Pons (tissue), 1 donor: Measurements from ENCODE around the gene NOX4.
"Not testable (repeated sequence)": the region's sequence is repeated elsewhere in the genome, so short reads cannot be mapped to it uniquely, and the experiment has no call there.

Source experiments
- DNase-seq: peaks from one replicate; pipeline ENCODE4 v3.0.0-alpha.2; 2016; ENCODE audit warnings: low spot score

NOX4 gene

DNA sequence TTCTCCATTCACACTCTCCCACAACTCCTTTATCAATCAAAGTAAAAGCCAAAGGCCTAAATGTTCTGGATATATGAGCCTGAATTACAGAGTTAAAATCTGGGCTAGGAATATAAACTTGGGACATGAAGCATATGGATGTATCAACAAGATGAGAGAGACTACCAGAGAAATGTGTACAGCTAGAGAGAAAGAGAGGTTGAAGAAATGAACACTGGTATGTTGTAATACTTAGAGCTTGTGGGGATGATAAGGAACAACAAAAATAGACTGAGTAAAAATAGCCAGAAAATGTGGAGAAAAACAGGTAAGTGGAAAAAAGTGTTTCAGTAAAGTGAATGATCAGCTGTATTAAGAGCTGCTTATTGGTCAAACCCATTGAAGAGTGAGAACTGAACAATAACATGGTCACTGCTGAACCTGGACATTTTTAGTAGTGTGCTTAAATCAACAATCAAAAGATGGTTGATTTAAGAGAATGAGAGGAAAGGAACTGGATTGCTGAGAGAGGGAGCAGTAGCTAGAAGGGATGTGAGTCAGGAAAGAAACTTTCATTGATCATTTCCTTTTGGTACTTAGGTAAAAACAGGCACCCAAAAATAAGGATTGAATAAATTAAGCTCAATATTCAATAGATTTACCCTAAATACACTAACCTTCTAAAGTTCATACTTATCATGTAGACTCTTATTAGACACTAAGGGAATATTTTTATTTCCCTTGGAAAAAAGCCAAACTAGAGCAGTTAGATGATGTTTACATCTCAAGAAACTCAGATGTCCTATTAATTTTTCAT is 111.0 kb downstream of the NOX4 start:
- not testable (repeated sequence) for DNase-seq

GRCh38 chr11:89378986-89379385 is 112.2 kb downstream of the NOX4 start:
- not testable (repeated sequence) for DNase-seq

- not testable (repeated sequence) for DNase-seq
These were observed 121.8 kb downstream of the NOX4 start for GRCh38 chr11:89369356-89369755.

- not testable (repeated sequence) for DNase-seq
These were observed 126.3 kb downstream of the NOX4 start for GRCh38 chr11:89364856-89365255.

DNA sequence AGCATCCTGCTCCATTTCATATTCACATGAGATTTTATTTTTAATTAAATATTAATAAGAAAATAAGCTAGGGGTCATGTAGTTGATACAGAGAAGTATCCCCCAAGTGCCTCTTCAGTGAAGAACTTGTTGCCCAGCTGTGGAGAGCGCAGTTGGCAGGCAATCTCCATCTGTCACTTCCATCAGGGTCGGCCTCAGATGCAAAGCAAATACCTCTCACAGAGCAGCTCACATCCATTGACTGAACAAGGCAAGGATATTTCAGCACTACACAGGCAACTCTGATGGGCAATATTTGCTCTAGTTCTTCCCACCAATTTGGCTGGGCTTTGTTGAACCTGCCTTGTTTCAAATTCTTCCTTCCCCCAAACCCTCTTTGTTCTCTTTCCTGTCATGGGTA is 129.4 kb downstream of the NOX4 start:
- no peak for DNase-seq

DNA sequence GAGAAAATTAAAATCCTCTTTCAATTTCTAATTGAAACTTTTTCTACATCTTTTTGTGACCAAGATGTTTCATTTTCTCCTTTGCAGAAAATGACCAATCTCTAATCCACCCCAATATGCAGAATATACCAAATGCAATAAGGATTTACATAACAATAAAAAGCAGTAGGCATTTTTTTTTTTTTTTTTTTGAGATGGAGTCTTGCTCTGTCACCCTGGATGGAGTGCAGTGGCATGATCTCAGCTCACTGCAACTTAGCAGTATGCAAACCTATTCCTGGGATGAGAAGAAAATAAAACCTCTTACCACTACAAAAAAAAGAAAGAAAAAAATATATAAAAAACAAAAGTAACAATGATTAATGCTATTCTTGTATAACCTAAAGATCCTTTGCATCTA is 132.0 kb downstream of the NOX4 start:
- not testable (repeated sequence) for DNase-seq

GRCh38 chr11:89358761-89359160 is 132.4 kb downstream of the NOX4 start:
- no peak for DNase-seq

DNA sequence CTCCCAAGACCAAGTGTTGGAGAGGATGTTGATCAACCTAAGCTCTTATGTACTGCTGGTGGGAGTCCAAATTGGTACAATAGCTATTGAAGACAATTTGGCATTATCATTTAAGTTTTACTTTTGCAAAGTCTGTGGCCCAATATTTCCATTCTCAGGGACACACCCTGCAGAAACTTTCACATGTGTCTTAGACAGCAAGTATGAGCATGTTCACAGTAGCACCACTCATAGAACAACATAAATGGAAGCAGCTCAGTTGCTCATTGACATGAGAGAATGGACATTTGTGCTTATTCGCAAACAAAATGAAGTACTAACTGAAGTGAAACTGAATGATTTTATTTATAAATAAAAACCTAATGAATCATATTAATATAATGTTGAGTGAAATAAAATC is 135.5 kb downstream of the NOX4 start:
- DNase-seq: no peak

GRCh38 chr11:89354513-89354912 is 136.7 kb downstream of the NOX4 start:
- not testable (repeated sequence) for DNase-seq

- no peak for DNase-seq
These were observed 144.1 kb downstream of the NOX4 start for GRCh38 chr11:89347071-89347470.

- DNase-seq: no peak
These were observed 144.6 kb downstream of the NOX4 start for GRCh38 chr11:89346601-89347000.

GRCh38 chr11:89342880-89343572 is 148.1 kb downstream of the NOX4 start:
- DNase-seq: not testable (repeated sequence)

DNA sequence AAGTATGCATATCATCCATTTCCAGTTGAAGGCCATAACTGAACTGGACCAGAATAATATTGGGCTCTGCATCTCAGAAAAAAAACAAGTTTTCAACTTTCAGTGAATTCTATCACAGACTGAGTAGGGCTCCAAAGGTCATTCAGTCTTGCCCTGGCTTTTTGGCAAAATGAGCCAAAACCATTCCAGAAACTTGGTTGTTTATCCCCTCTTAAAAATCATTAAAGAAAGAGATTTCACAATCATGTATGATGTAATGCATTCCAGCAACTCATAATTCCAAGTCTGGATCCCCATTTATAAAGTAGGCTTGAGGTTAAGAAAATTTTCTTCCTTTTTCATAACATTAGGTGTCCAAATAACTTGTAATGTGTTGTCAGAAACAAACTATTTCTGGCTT is 150.7 kb downstream of the NOX4 start:
- DNase-seq: not testable (repeated sequence)

GRCh38 chr11:89338073-89338472 is 153.1 kb downstream of the NOX4 start:
- not testable (repeated sequence) for DNase-seq

DNA sequence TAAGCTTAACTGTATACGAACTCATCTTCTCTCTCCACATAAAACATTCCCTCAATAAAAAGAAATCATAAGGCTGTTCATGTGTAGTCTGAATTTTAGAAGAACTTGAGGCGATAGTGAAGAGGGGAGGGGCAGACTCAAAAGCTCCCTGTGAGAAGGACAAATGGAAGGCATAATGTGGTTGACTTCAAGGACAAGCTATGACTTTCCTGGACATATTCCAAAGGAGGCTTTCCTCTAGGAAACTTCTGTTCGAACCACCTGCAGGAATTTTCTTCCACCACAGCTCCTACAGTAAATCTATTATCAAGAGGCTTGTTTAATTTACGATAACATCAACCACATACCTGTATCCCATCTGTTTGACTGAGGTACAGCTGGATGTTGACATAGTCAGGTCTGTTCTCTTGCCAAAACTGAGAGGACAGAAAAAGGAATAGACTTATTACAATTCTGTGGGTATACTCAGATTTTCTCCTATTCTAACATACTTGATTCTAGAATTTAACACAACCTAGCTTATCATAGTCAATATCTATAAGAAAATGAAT is 154.0 kb downstream of the NOX4 start:
- not testable (repeated sequence) for DNase-seq

- peak; percentile 82 for DNase-seq
These were observed 157.5 kb downstream of the NOX4 start for GRCh38 chr11:89333704-89334103.

DNA sequence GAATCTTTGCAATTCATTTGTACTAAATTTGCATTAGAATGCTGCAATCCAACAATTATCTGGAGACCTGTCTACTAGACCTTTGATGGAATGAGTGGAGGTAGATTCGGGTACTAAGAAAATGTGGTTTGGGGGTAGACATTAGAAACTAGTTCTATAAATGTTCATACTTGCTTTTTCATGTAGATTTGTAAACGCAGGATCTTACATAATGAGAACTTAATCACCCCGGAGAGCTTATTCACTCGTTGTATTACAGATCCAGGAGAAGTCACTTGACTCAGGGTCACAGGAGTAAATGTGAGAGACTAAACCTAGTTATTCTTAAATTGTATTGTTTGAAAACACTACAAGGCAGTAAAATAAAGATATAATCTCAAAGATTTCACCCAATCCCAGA is 159.2 kb downstream of the NOX4 start:
- DNase-seq: not testable (repeated sequence)

- DNase-seq: no peak
These were observed 163.3 kb downstream of the NOX4 start for GRCh38 chr11:89327885-89328284.

DNA sequence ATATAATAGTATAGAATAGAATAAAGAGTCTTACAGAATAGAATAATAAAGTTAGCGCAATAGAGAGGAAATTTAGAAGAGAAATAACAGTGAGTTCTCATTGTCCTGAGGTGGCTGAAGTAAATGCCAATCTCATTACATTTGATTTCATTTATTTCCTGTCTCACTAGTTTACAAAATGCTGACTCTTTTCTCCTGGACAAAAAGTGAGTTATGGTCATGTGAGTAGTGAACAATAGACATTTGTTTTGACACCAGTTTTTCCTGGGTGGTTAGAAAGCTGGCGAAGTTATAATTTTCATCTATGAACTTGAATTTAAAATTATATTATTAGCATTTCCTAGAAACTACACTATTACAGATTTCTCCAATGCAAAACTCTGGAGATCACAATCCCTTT is 169.8 kb downstream of the NOX4 start:
- DNase-seq: peak; percentile 29

DNA sequence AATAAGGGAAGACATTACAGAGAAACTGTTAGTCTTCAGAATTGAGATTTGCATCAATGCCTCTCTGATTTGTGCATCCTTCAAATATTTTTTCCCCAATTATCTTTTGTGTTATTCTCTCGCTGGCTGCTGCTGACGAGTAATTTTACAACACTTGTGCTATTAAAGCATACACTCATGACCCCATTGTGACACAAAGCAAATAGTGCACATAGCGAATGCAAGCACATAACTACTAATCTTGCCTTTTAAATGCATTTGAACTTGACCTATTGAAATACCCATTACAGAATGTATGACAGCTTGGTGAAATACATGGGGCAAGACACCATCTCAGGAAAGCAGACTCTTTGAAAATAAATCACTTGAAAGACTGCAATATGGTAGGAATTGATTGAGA is 180.6 kb downstream of the NOX4 start:
- not testable (repeated sequence) for DNase-seq

GRCh38 chr11:89309321-89309985 is 181.7 kb downstream of the NOX4 start:
- DNase-seq: not testable (repeated sequence)

GRCh38 chr11:89308272-89308671 is 182.9 kb downstream of the NOX4 start:
- not testable (repeated sequence) for DNase-seq
